22Rv1 (cell line): ENCODE results near the gene GCNT4.

Experiments
- H3K27ac ChIP-seq: fragments of 450-650 bp; 2 replicates; pipeline ENCODE4 v1.5.1; 2017
- CTCF ChIP-seq: fragments of 450-650 bp; IDR thresholded peaks from 2 replicates; pipeline ENCODE4 v1.5.1; 2017; ENCODE audit warnings: mild to moderate bottlenecking
- ZFX ChIP-seq: fragments of 450-650 bp; IDR thresholded peaks from 2 replicates; pipeline ENCODE4 v1.6.1; 2017; ENCODE audit warnings: antibody characterized with exemption, borderline replicate concordance

Gene GCNT4

GRCh38 chr5:75057561-75057960 lies 5.2 kb upstream of the GCNT4 start:
- H3K27ac ChIP-seq: no peak overlapping the region
- TF ChIP-seq CTCF: no peak
- TF ChIP-seq ZFX: no peak

- no peak overlapping the region for H3K27ac ChIP-seq
Observed at GRCh38 chr5:75055727-75056144, 3.4 kb upstream of the GCNT4 start.

GRCh38 chr5:75054134-75054930 lies 2.0 kb upstream of the GCNT4 start:
- TF ChIP-seq ZFX (no peak), CTCF (no peak)
- peak overlapping the region; percentile 37; the same call in 1 of the 2 replicates for H3K27ac ChIP-seq

More at GRCh38 chr5:75055727-75056144, 3.4 kb upstream of the GCNT4 start:
- TF ChIP-seq CTCF (no peak), ZFX (no peak)

GRCh38 chr5:75053304-75054133 lies 1.2 kb upstream of the GCNT4 start:
- peak overlapping the region; percentile 37; the same call in 1 of the 2 replicates for H3K27ac ChIP-seq
- TF ChIP-seq ZFX (no peak), CTCF (peak; percentile 28)

- TF ChIP-seq CTCF (no peak), ZFX (no peak)
- no peak overlapping the region for H3K27ac ChIP-seq
Observed at GRCh38 chr5:75053054-75053303, 621 bp upstream of the GCNT4 start.

- TF ChIP-seq CTCF (no peak), ZFX (no peak)
- H3K27ac ChIP-seq: no peak overlapping the region
Observed at GRCh38 chr5:75051217-75051751, 1.1 kb downstream of the GCNT4 start.

- no peak overlapping the region for H3K27ac ChIP-seq
- TF ChIP-seq CTCF (no peak), ZFX (no peak)
Observed at GRCh38 chr5:75050415-75050814, 1.9 kb downstream of the GCNT4 start.
